Right cardiac atrium (tissue), 5 donors: ENCODE data around the gene ARSD. TPM values are rescaled to one million over a fixed set of nuclear protein-coding genes. Genes with fewer than 3 reads are reported as not detected.
A peak's percentile ranks its signal among the peaks of the same experiment; 100 is the strongest.
"Not testable (repeated sequence)": the region's sequence is repeated elsewhere in the genome, so short reads cannot be mapped to it uniquely, and the experiment has no call there.

ENCODE experiments used
- ATAC-seq, 2 donors: fragments of 200-7000 bp; cut with Tn5 transposase; one replicate each; pipeline versions ENCODE4 v1.8.0 to v1.9.1; 2020; ENCODE audit warnings: moderate library complexity in 2 of 2, mild to moderate bottlenecking in 1 of 2
- DNase-seq, 3 donors: peaks; one replicate each; pipeline ENCODE4 v3.0.0-alpha.2; 2020
- H3K27ac ChIP-seq: one replicate; pipeline ENCODE4 v1.5.1; 2013; ENCODE audit warnings: mild to moderate bottlenecking, low read length, control low read depth, moderate library complexity
- H3K27me3 ChIP-seq: one replicate; pipeline ENCODE4 v1.6.1; 2013; ENCODE audit not compliant: control insufficient read depth, insufficient read depth
- H3K4me1 ChIP-seq: one replicate; pipeline ENCODE4 v1.6.1; 2013; ENCODE audit warnings: low read length; ENCODE audit not compliant: control insufficient read depth, insufficient read depth
- H3K4me3 ChIP-seq: one replicate; pipeline ENCODE4 v1.5.1; 2013; ENCODE audit warnings: low read length, control low read depth
- H3K9me3 ChIP-seq: one replicate; pipeline ENCODE4 v1.6.1; 2013; ENCODE audit warnings: low read length; ENCODE audit not compliant: control insufficient read depth
- WGBS: extraction: QIAGEN DNeasy Blood & Tissue Kit; methylation state at CpG from one replicate; pipeline ENCODE4 v1.1.7; 2013; 5-methylcytosine and 5-hydroxymethylcytosine counted together
- intact Hi-C, 4 donors: fragments of 100-400 bp; cut with DNase I; formaldehyde crosslinking; loops; one replicate each; pipeline versions ENCODE4 v1.11.0 to v1.14.0; 2022 to 2023
- polyA plus RNA-seq: library from polyadenylated mRNA; stranded (reverse); fragments of 200-250 nt; gene quantifications from one replicate; pipeline ENCODE4 v1.2.3, GENCODE V29; 2013
- total RNA-seq, 4 donors: library from RNA; stranded (reverse); fragmentation: NEBNext Ultra II Directional; extraction: Animal tissue kit (Norgen Biotek cat#: 25700); gene quantifications; one replicate each; pipeline ENCODE4 v1.2.1, GENCODE V29; 2021
- donor health status: healthy with polysubstance abuse.
- donor health status: DM: no; HTN: yes; CAD: no.
- donor health status: DM: no; HTN: no; CAD: no.
- donor health status: DM: no; HTN: yes; CAD: no; lungs with severe emphysema.
- donor health status: DM: yes; HTN: yes; CAD: no.

Gene ARSD
- total and polyA plus RNA-seq, 5 donors = 3.6 to 12.6 (median 7.0) TPM

DNA sequence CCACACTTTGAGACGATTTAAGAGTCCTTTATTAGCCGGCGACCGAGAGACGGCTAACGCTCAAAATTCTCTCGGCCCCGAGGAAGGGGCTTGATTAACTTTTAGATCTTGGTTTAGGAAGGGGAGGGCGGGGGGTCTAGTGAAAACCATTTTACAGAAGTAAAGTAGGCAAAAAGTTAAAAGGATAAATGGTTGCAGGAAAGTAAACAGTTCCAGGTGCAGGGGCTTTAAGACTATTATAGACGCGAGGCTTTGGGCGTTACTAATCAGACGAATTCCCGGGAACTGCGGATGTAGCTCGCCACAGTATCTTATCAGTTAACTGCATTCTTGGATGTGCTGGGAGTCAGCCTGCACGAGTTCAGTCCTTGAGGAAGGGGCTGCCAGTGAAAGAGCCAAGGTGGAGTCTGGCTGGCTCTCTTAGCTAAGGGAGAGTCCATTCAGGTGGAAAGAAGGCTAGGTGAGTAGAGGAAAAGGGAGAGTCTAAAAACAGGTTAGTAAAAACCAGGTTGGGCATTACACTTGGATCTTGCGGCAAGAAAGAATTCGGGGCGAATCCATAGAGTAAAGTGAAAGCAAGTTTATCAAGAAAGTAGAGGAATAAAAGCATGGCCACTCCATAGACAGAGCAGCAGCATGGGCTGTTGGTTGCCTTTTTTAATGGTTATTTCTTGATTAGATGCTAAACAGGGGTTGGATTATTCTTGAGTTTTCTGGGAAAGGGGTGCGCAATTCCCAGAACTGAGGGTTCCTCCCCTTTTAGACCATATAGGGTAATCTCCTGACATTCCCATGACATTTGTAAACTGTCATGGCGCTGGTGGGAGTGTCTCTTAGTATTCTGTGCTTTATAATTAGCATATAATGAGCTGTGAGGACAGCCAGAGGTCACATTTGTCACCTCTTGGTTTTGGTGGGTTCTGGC is 38.3 kb downstream of the ARSD start:
- H3K4me3 ChIP-seq, intact Hi-C loops: not testable (repeated sequence)

DNA sequence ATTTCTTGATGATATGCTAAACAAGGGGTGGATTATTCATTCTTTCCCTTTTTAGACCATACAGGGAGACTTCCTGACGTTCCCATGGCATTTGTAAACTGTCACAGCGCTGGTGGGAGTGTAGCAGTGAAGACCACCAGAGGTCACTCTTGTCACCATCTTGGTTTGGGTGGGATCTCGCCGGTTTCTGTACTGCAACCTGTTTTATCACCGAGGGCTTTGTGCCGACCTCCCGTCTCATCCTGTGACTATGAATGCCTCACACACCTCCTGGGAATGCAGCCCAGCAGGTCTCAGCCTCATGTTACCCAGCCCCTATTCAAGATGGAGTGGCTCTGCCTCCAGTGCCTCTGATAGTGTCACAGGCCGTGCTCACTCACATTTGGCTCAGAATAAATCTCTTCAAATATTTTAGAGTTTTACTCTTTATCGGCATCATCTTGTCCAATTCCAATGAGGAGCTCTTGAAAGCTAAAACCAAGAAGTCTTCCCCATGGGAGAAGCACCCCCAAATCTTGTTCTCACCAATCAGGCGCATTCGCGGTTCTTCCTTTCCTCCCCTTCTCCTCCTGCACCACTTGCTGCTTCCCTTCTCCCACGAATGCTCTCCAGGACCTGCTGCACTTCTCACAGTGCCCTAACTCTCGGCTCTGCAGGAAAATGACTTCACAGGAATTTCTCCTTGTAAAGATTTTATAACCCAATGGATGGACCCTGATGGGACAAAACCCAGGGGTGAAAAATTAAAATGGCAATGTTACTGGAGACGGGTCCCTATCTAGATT is 39.2 kb downstream of the ARSD start:
- intact Hi-C loops, H3K27me3 ChIP-seq, H3K27ac ChIP-seq, DNase-seq, H3K4me1 ChIP-seq, H3K9me3 ChIP-seq: not testable (repeated sequence)
- WGBS = 19% methylated on average over 15 of the region's 15 CpGs
- H3K4me3 ChIP-seq = peak overlapping the region; percentile 60
- ATAC-seq = peak in 1 of 2 donors; percentile 67

More for the DNA sequence above, 38.3 kb downstream of the ARSD start:
- H3K9me3 ChIP-seq, H3K27ac ChIP-seq, H3K27me3 ChIP-seq, DNase-seq, H3K4me1 ChIP-seq: not testable (repeated sequence)
- peak in 1 of 2 donors; percentile 71 for ATAC-seq
- WGBS = 40% methylated on average over 17 of the region's 22 CpGs

DNA sequence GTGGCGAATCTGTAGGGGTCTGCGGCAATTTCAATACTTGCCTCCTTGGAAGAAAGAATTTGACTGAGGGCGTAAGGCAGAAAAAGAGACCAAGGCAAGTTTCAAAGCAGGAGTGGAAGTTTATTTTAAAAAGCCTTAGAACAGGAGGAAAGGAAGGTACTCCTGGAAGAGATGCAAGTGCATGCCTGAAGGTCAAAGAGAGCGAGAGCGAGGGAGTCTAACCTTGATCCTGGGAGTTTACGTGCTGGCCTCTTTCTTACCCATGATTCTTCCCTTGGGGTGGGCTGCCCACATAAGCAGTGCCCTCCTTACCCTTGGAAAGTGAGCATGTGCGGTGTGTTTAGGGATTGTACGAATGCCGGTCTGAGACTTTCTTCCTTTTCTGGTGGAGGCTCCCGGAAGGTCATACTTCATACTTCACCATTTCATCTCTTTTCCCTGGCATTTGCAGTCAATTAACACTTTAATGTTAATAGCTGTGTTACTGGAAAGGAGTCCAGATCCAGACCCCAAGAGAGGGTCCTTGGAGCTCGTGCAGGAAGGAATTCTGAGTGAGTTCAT is 40.0 kb downstream of the ARSD start:
- Histone ChIP-seq H3K4me1 (peaks cover 2% of the 10 kb centered on the region), H3K4me3 (peak overlapping the region; percentile 60), H3K9me3 (no peaks in the 10 kb centered on the region), H3K27me3 (no peaks in the 10 kb centered on the region), H3K27ac (no peak overlapping the region)
- intact Hi-C loops = no loop called here
- WGBS = 39% methylated on average over 11 of the region's 11 CpGs
- ATAC-seq (no peak), DNase-seq (no peak)

DNA sequence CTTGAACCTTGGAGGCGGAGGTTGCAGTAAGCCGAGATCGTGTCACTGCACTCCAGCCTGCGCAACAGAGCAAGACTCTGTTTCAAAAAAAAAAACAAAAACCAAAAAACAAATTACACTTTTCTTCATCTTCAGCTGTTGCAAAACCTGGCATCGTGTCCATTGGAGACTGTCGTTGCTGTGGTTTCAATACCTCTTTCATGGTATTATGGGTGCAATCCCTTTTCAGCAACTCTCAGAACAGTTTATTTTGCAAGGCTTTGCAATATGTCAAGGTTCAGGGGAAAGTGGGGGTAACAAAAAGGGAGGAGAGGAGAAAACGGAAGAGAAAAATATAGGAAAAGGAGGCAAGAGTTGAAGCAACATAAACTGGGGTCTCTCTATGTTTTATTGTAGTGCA is 40.8 kb downstream of the ARSD start:
- ATAC-seq (no peak), DNase-seq (no peak)
- WGBS = 73% methylated on average over 7 of the region's 7 CpGs
- Histone ChIP-seq H3K4me1 (peaks cover 2% of the 10 kb centered on the region), H3K4me3 (no peak overlapping the region), H3K27me3 (no peaks in the 10 kb centered on the region), H3K9me3 (no peaks in the 10 kb centered on the region), H3K27ac (no peak overlapping the region)
- intact Hi-C loops = no loop called here

DNA sequence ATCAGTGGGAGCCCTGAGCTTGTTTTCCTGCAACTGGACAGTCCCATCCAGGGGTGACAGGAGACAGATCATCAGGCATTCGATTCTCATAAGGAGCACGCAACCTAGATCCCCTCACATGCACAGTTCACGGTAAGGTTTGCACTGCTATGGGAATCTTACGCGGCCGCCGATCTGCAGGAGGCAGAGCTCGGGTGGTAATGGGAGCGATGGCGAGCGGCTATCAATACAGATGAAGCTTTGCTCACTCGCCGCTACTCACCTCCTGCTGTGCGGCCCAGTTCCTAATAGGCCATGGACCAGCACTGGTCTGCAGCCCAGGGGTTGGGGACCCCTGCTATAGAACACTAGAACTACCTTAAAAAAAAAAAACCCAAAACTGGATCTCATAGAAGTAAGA is 45.4 kb downstream of the ARSD start:
- H3K27ac ChIP-seq = no peak overlapping the region
- 97% methylated on average over 14 of the region's 14 CpGs for WGBS
- no peak overlapping the region for H3K4me3 ChIP-seq
- H3K9me3 ChIP-seq = no peaks in the 10 kb centered on the region
- intact Hi-C loops = no loop called here
- no peaks in the 10 kb centered on the region for H3K4me1 ChIP-seq
- no peak for ATAC-seq
- DNase-seq = no peak
- no peaks in the 10 kb centered on the region for H3K27me3 ChIP-seq

DNA sequence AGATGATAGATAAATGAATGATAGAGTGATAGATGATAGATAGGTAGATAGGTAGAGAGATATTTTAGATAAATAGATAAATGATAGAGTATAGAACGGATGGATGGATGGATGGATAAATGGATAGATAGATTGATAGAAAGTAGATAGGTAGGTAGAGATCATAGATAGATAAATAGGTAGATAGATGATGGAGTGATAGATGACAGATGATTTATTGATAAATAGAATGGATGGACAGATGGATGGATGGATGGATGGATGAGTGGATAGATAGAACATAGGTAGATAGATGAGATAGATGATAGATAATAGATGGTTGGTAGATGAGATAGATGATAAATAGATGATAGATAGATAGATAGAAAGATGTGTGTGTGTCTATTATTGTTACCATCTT is 49.5 kb downstream of the ARSD start:
- H3K9me3 ChIP-seq = no peaks in the 10 kb centered on the region
- no peaks in the 10 kb centered on the region for H3K4me1 ChIP-seq
- no peak for ATAC-seq
- DNase-seq = no peak
- no peak overlapping the region for H3K27ac ChIP-seq
- no peaks in the 10 kb centered on the region for H3K27me3 ChIP-seq
- H3K4me3 ChIP-seq = no peak overlapping the region
- intact Hi-C loops = no loop called here
- 92% methylated on average over 1 of the region's 1 CpG for WGBS

DNA sequence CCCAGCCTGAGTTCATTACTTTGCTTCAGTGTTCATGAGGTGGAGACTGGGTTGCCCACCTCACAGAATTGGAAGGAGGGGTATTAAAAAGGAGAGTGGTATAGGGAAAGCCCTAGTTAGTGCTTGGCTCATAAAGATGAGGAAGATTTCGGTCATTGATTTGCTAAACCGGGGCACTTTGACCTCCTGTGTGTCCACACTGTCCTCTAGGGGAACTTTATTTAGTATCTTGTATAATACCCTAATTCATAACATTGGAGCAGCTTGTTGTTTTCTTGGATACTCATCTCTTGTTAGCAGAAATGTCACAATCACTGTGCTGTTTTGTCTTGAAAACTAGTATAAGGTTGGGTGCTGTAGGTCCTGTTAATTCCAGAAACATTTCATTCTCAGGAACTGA is 50.6 kb downstream of the ARSD start:
- intact Hi-C loops = no loop called here

DNA sequence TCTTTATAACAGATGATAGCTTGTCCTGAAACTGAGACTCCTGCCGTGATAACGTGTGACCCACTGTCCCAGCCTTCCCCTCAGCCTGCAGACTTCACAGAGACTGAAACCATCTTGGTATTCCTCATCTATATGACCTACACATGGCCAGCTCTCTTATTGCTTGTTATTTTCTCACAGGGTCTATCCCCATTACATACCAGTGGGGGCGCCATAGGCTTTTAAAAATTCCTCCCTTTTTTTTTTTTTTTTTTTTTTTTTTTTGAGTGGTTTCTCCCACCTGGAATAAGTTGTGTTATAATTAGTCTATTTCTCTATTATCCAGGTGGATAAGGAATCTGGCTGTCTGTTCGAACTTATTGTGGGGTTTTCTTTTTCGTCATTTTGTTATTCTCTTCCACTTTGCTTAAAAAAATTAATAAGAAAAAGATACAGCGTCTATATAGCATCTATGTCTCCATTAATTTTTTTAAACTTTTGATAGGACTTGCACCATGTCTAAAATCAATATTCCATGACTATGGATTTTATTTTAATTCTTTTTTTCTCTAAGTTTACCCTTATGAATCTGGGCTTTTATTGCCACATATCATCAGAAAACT is 53.2 kb downstream of the ARSD start:
- intact Hi-C loops = no loop called here
- H3K4me3 ChIP-seq = no peak overlapping the region

More for the DNA sequence above, 50.6 kb downstream of the ARSD start:
- H3K4me3 ChIP-seq = no peak overlapping the region
- no peaks in the 10 kb centered on the region for H3K9me3 ChIP-seq
- ATAC-seq (no peak), DNase-seq (no peak)
- 65% methylated on average over 2 of the region's 2 CpGs for WGBS
- H3K4me1 ChIP-seq = no peaks in the 10 kb centered on the region
- no peak overlapping the region for H3K27ac ChIP-seq
- H3K27me3 ChIP-seq = no peaks in the 10 kb centered on the region

DNA sequence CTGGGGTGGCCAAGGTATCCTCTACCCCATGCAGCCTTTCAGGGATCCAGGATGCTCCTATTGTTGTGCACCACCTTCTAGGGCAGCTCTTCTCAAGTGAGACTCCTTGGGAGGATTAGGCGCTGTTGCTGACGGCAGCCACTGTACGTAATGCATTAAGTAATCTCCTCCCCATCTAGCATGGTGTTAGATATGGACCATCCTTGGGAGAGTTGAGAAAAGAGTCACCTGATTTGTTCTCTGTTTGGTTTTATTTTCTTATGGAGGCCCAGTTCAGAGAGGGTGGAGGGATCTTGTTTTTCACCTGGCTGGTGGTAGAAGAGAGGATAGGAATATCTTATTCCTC is 54.0 kb downstream of the ARSD start:
- Histone ChIP-seq H3K9me3 (no peaks in the 10 kb centered on the region), H3K27ac (no peak overlapping the region), H3K4me3 (no peak overlapping the region), H3K27me3 (no peaks in the 10 kb centered on the region), H3K4me1 (no peaks in the 10 kb centered on the region)
- intact Hi-C loops = no loop called here
- DNase-seq (no peak), ATAC-seq (no peak)
- 84% methylated on average over 3 of the region's 3 CpGs for WGBS

More for the DNA sequence above, 53.2 kb downstream of the ARSD start:
- H3K4me1 ChIP-seq = no peaks in the 10 kb centered on the region
- no peaks in the 10 kb centered on the region for H3K27me3 ChIP-seq
- WGBS = 79% methylated on average over 6 of the region's 6 CpGs
- H3K27ac ChIP-seq = no peak overlapping the region
- ATAC-seq (no peak), DNase-seq (no peak)
- H3K9me3 ChIP-seq = no peaks in the 10 kb centered on the region

DNA sequence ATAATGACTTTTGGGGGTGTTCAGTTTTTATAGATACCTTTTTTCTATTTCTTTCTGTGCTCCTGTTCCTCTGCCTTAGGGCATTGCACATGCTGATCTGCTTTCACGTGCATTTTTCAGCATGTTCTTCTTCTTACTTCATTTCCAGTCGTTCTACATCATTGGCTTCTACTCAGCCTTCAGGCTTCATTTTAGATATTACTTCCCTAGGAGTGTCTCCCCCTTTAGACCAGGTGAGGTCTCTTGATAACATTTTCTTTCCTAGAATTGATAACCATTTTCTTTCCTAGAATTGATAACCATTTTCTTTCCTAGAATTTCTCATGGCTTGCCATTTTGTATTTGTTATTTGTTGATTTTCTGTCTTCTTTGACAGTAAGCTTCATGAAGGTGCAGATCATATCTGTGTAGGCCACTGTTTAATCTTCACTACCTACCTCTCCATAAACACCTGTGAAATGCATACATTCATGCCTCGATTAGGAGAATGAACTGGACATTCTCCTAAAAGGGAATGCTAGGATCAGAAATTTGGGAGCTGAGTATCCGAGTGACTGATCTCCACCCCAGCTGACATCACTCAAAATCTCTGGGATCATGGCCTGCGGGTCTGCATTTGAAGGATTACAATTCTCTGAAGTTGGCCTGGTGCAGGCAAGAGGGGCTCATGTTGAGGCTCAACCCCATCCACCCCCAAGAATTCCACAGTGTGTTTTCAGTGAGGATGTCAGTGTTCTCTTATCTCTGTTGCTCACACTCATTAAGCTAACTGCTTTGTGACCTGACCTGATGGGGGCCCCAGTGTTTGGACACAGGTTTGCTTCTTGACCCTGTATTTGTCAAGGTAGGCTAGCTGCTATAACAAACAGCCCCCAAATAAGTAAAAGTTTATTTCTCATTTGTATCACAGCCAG is 54.7 kb downstream of the ARSD start:
- H3K4me1 ChIP-seq = no peaks in the 10 kb centered on the region
- 88% methylated on average over 5 of the region's 5 CpGs for WGBS
- H3K9me3 ChIP-seq = no peaks in the 10 kb centered on the region
- no peaks in the 10 kb centered on the region for H3K27me3 ChIP-seq
- ATAC-seq = no peak
- intact Hi-C loops = no loop called here
- no peak overlapping the region for H3K4me3 ChIP-seq
- DNase-seq = no peak
- H3K27ac ChIP-seq = no peak overlapping the region
